WTC11 (cell line): ENCODE results near the gene VTI1A. TPM values are rescaled to one million over a fixed set of nuclear protein-coding genes. Genes with fewer than 3 reads are reported as not detected.

Source experiments
- ATAC-seq: fragments of 200-7000 bp; cut with Tn5 transposase; 2 replicates; pipeline ENCODE4 v1.10.0; 2021; ENCODE audit warnings: mild to moderate bottlenecking, moderate library complexity
- CTCF ChIA-PET: fragments of 300-600 bp; sonication (Branson Sonifier 250); formaldehyde crosslinking; loops from one replicate; lab custom pipeline; 2021; ENCODE audit warnings: antibody characterized with exemption; lab: Charles Lee
- POLR2A ChIA-PET: fragments of 350-600 bp; sonication (Branson Sonifier 250); formaldehyde crosslinking; loops from one replicate; lab custom pipeline; 2021; ENCODE audit warnings: antibody characterized with exemption; lab: Charles Lee
- DNase-seq: peaks from one replicate; pipeline ENCODE4 v3.0.0; 2021; ENCODE audit warnings: low spot score
- H3K27ac Mint-ChIP-seq: 2 replicates; pipeline ENCODE4 v1.8.0; 2021; ENCODE audit warnings: mixed read lengths
- H3K27me3 Mint-ChIP-seq: 2 replicates; pipeline ENCODE4 v1.8.0; 2021; ENCODE audit warnings: low read depth, mild to moderate bottlenecking, moderate library complexity, mixed read lengths
- H3K36me3 Mint-ChIP-seq: 2 replicates; pipeline ENCODE4 v1.8.0; 2021; ENCODE audit warnings: mixed read lengths
- H3K4me1 Mint-ChIP-seq: 2 replicates; pipeline ENCODE4 v1.8.0; 2022; ENCODE audit warnings: mixed read lengths
- H3K4me3 Mint-ChIP-seq: 2 replicates; pipeline ENCODE4 v1.8.0; 2021; ENCODE audit warnings: mild to moderate bottlenecking, moderate library complexity, mixed read lengths
- H3K9me3 Mint-ChIP-seq: 2 replicates; pipeline ENCODE4 v1.8.0; 2021; ENCODE audit warnings: mixed read lengths
- ATF3 ChIP-seq: sonication (generic); formaldehyde crosslinking; conservative IDR thresholded peaks from 2 replicates; pipeline ENCODE4 v1.8.1; 2022; ENCODE audit warnings: mild to moderate bottlenecking, missing genetic modification reagents
- ATF6 ChIP-seq: sonication (generic); formaldehyde crosslinking; IDR thresholded peaks from 2 replicates; pipeline ENCODE4 v1.8.1; 2023; ENCODE audit warnings: mild to moderate bottlenecking, missing genetic modification reagents
- CBFB ChIP-seq: sonication (generic); formaldehyde crosslinking; IDR thresholded peaks from 2 replicates; pipeline ENCODE4 v1.8.1; 2022; ENCODE audit warnings: mild to moderate bottlenecking, low read depth, missing genetic modification reagents
- CREB1 ChIP-seq: sonication (generic); formaldehyde crosslinking; IDR thresholded peaks from 2 replicates; pipeline ENCODE4 v1.8.0; 2023; ENCODE audit warnings: mild to moderate bottlenecking, missing genetic modification reagents
- CTCF ChIP-seq: fragments of 200-600 bp; IDR thresholded peaks from 2 replicates; pipeline ENCODE4 v1.8.0; 2022; ENCODE audit warnings: antibody characterized with exemption
- ELF4 ChIP-seq: sonication (generic); formaldehyde crosslinking; IDR thresholded peaks from 2 replicates; pipeline ENCODE4 v1.8.1; 2022; ENCODE audit warnings: low read depth, mild to moderate bottlenecking, moderate library complexity, missing genetic modification reagents
- ESRRA ChIP-seq: sonication (generic); formaldehyde crosslinking; IDR thresholded peaks from 2 replicates; pipeline ENCODE4 v1.8.1; 2022; ENCODE audit warnings: mild to moderate bottlenecking, missing genetic modification reagents, borderline replicate concordance
- FOXK1 ChIP-seq: sonication (generic); formaldehyde crosslinking; IDR thresholded peaks from 2 replicates; pipeline ENCODE4 v1.8.0; 2022; ENCODE audit warnings: mild to moderate bottlenecking, moderate library complexity, missing genetic modification reagents
- NFYB ChIP-seq: sonication (generic); formaldehyde crosslinking; conservative IDR thresholded peaks from 2 replicates; pipeline ENCODE4 v1.8.0; 2022; ENCODE audit warnings: low read depth, missing genetic modification reagents
- PRDM15 ChIP-seq: sonication (generic); formaldehyde crosslinking; IDR thresholded peaks from 2 replicates; pipeline ENCODE4 v1.8.0; 2022; ENCODE audit warnings: missing genetic modification reagents
- PRRX2 ChIP-seq: fragments of 250-450 bp; sonication (Bioruptor Pico); IDR thresholded peaks from 2 replicates; pipeline ENCODE4 v1.8.0; 2021; ENCODE audit warnings: mild to moderate bottlenecking
- SMAD3 ChIP-seq: sonication (generic); formaldehyde crosslinking; IDR thresholded peaks from 2 replicates; pipeline ENCODE4 v1.8.0; 2022; ENCODE audit warnings: missing genetic modification reagents, mild to moderate bottlenecking, borderline replicate concordance
- STAT6 ChIP-seq: sonication (generic); formaldehyde crosslinking; conservative IDR thresholded peaks from 2 replicates; pipeline ENCODE4 v1.8.1; 2023; ENCODE audit warnings: mild to moderate bottlenecking, low read depth, missing genetic modification reagents, moderate library complexity
- ZNF396 ChIP-seq: fragments of 250-450 bp; sonication (Bioruptor Pico); IDR thresholded peaks from 2 replicates; pipeline ENCODE4 v1.8.0; 2021; ENCODE audit warnings: mild to moderate bottlenecking, moderate library complexity, borderline replicate concordance
- ZNF416 ChIP-seq: fragments of 250-450 bp; sonication (Bioruptor Pico); IDR thresholded peaks from 2 replicates; pipeline ENCODE4 v1.9.0; 2021; ENCODE audit warnings: mild to moderate bottlenecking, inconsistent platforms
- total RNA-seq: library from RNA; stranded (reverse); gene quantifications from 3 replicates; pipeline ENCODE4 v1.2.3, GENCODE V29; 2021
- TF ChIP-seq, protein P1 (sequence below): sonication (generic); formaldehyde crosslinking; IDR thresholded peaks from 2 replicates; pipeline ENCODE4 v1.8.1; 2023; ENCODE audit warnings: mild to moderate bottlenecking, missing genetic modification reagents, moderate library complexity
- TF ChIP-seq, protein P2 (sequence below): sonication (generic); formaldehyde crosslinking; IDR thresholded peaks from 2 replicates; pipeline ENCODE4 v1.8.1; 2023; ENCODE audit warnings: mild to moderate bottlenecking, missing genetic modification reagents, borderline replicate concordance

Gene VTI1A
- total RNA-seq, 1 experiment from 2014 or later, result 20.1 TPM

GRCh38 chr10:112710528-112710927 is 263.5 kb downstream of the VTI1A start (continued):
- no peak for TF ChIP-seq PRDM15 (CRISPR knock-in tag)
- TF ChIP-seq ZNF396 (CRISPR knock-in tag), result no peak
- TF ChIP-seq, protein P1, sequence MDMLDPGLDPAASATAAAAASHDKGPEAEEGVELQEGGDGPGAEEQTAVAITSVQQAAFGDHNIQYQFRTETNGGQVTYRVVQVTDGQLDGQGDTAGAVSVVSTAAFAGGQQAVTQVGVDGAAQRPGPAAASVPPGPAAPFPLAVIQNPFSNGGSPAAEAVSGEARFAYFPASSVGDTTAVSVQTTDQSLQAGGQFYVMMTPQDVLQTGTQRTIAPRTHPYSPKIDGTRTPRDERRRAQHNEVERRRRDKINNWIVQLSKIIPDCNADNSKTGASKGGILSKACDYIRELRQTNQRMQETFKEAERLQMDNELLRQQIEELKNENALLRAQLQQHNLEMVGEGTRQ (CRISPR knock-in tag), result no peak

- H3K4me3 Mint-ChIP-seq, result no peak overlapping the region
- POLR2A ChIA-PET, result no interaction called here
- no peaks in the 10 kb centered on the region for H3K36me3 Mint-ChIP-seq
- H3K27ac Mint-ChIP-seq, result no peak overlapping the region
- CTCF ChIA-PET, result no interaction called here
- no peak for DNase-seq
- H3K27me3 Mint-ChIP-seq, result no peaks in the 10 kb centered on the region; the same call in 1 of the 2 replicates
- peaks cover 58% of the 10 kb centered on the region for H3K4me1 Mint-ChIP-seq
- no peaks in the 10 kb centered on the region for H3K9me3 Mint-ChIP-seq
- ATAC-seq, result no peak
- TF ChIP-seq STAT6 (no peak), ATF6 (CRISPR knock-in tag) (no peak), SMAD3 (CRISPR knock-in tag) (no peak), PRRX2 (CRISPR knock-in tag) (no peak)
- TF ChIP-seq, protein P1 (CRISPR knock-in tag), result no peak
These were observed 264.4 kb downstream of the VTI1A start for GRCh38 chr10:112711366-112711765.

DNA sequence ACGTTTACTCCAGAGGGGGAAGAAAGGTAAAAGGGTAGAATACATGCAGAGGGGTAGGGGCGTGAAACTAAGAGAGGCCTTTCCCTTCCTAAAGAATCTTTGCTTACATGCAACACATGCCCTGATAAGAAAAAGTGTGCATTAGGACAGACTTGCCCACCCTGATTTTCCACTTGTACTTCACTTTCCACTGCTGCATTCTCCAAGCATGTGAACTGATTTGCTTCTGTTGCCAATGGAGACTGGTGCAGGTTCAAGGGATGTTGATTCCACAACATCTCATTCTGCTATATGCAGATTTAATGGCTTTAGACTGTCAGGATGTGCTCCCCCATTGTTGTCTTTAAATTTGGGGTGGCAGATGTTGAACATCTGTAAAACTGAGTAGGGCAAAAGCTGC is 265.5 kb downstream of the VTI1A start:
- Mint-ChIP-seq H3K4me3 (no peak overlapping the region), H3K9me3 (no peaks in the 10 kb centered on the region), H3K27ac (no peak overlapping the region), H3K27me3 (no peaks in the 10 kb centered on the region; the same call in 1 of the 2 replicates), H3K4me1 (peaks cover 62% of the 10 kb centered on the region), H3K36me3 (no peaks in the 10 kb centered on the region)
- CTCF ChIA-PET, result no interaction called here
- ATAC-seq (no peak), DNase-seq (no peak)
- POLR2A ChIA-PET, result no interaction called here
- TF ChIP-seq ATF3 (CRISPR knock-in tag) (no peak), CREB1 (CRISPR knock-in tag) (no peak), FOXK1 (CRISPR knock-in tag) (no peak), ESRRA (CRISPR knock-in tag) (no peak), CBFB (CRISPR knock-in tag) (no peak), ZNF416 (CRISPR knock-in tag) (no peak), ZNF396 (CRISPR knock-in tag) (no peak), CTCF (no peak), ELF4 (CRISPR knock-in tag) (no peak), NFYB (CRISPR knock-in tag) (no peak)
- TF ChIP-seq, protein P2, sequence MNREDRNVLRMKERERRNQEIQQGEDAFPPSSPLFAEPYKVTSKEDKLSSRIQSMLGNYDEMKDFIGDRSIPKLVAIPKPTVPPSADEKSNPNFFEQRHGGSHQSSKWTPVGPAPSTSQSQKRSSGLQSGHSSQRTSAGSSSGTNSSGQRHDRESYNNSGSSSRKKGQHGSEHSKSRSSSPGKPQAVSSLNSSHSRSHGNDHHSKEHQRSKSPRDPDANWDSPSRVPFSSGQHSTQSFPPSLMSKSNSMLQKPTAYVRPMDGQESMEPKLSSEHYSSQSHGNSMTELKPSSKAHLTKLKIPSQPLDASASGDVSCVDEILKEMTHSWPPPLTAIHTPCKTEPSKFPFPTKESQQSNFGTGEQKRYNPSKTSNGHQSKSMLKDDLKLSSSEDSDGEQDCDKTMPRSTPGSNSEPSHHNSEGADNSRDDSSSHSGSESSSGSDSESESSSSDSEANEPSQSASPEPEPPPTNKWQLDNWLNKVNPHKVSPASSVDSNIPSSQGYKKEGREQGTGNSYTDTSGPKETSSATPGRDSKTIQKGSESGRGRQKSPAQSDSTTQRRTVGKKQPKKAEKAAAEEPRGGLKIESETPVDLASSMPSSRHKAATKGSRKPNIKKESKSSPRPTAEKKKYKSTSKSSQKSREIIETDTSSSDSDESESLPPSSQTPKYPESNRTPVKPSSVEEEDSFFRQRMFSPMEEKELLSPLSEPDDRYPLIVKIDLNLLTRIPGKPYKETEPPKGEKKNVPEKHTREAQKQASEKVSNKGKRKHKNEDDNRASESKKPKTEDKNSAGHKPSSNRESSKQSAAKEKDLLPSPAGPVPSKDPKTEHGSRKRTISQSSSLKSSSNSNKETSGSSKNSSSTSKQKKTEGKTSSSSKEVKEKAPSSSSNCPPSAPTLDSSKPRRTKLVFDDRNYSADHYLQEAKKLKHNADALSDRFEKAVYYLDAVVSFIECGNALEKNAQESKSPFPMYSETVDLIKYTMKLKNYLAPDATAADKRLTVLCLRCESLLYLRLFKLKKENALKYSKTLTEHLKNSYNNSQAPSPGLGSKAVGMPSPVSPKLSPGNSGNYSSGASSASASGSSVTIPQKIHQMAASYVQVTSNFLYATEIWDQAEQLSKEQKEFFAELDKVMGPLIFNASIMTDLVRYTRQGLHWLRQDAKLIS (CRISPR knock-in tag), result no peak
